Neural progenitor cell (in vitro differentiated cells): Measurements from ENCODE around the gene PPP1R9B. TPM values are rescaled to one million over a fixed set of nuclear protein-coding genes. Genes with fewer than 3 reads are reported as not detected.
A peak's percentile ranks its signal among the peaks of the same experiment; 100 is the strongest.

Experiments
- DNase-seq: peaks from one replicate; pipeline ENCODE4 v3.0.0-alpha.2; 2016; ENCODE audit warnings: low spot score
- H2AFZ ChIP-seq: fragments of 200-600 bp; sonication (generic); replicated peaks from 2 replicates; pipeline ENCODE4 v1.6.1; 2016; ENCODE audit warnings: antibody characterized with exemption
- H3F3A ChIP-seq: fragments of 200-600 bp; sonication (generic); 2 replicates; pipeline ENCODE4 v1.6.1; 2016; ENCODE audit warnings: antibody characterized with exemption, low read depth
- H3K27ac ChIP-seq: fragments of 200-600 bp; sonication (generic); 2 replicates; pipeline ENCODE4 v1.5.1; 2016; ENCODE audit warnings: mild to moderate bottlenecking
- H3K27me3 ChIP-seq: fragments of 200-600 bp; sonication (generic); 2 replicates; pipeline ENCODE4 v1.6.1; 2016; ENCODE audit warnings: mild to moderate bottlenecking, moderate library complexity
- H3K36me3 ChIP-seq: fragments of 200-600 bp; sonication (generic); 2 replicates; pipeline ENCODE4 v1.5.1; 2016
- H3K4me1 ChIP-seq: fragments of 200-600 bp; sonication (generic); 2 replicates; pipeline ENCODE4 v1.6.1; 2016; ENCODE audit warnings: mixed run types
- H3K4me2 ChIP-seq: fragments of 200-600 bp; sonication (generic); 2 replicates; pipeline ENCODE4 v1.6.1; 2016
- H3K4me3 ChIP-seq: fragments of 200-600 bp; sonication (generic); 2 replicates; pipeline ENCODE4 v1.5.1; 2016
- H3K79me2 ChIP-seq: fragments of 200-600 bp; sonication (generic); 2 replicates; pipeline ENCODE4 v1.6.1; 2016; ENCODE audit warnings: low read depth
- H3K9ac ChIP-seq: fragments of 200-600 bp; sonication (generic); 2 replicates; pipeline ENCODE4 v1.6.1; 2016
- H3K9me3 ChIP-seq: fragments of 200-600 bp; sonication (generic); 2 replicates; pipeline ENCODE4 v1.5.1; 2016; ENCODE audit warnings: low read depth
- H4K20me1 ChIP-seq: fragments of 200-600 bp; sonication (generic); 2 replicates; pipeline ENCODE4 v1.6.1; 2016; ENCODE audit warnings: low read depth
- H3K27ac Mint-ChIP-seq: 3 replicates; pipeline ENCODE4 v1.8.0; 2021; ENCODE audit warnings: mixed read lengths
- H3K27me3 Mint-ChIP-seq: 2 replicates; pipeline ENCODE4 v1.8.0; 2022; ENCODE audit warnings: low read depth, mild to moderate bottlenecking, inconsistent platforms, moderate library complexity, mixed read lengths; ENCODE audit not compliant: insufficient read depth
- H3K36me3 Mint-ChIP-seq: 3 replicates; pipeline ENCODE4 v1.8.0; 2021; ENCODE audit warnings: mixed read lengths
- H3K4me1 Mint-ChIP-seq: 3 replicates; pipeline ENCODE4 v1.8.0; 2021; ENCODE audit warnings: mixed read lengths
- H3K4me3 Mint-ChIP-seq: 3 replicates; pipeline ENCODE4 v1.8.0; 2021; ENCODE audit warnings: mild to moderate bottlenecking, moderate library complexity, mixed read lengths
- H3K9me3 Mint-ChIP-seq: 3 replicates; pipeline ENCODE4 v1.8.0; 2020; ENCODE audit warnings: mixed read lengths
- EZH2 ChIP-seq: fragments of 200-600 bp; sonication (generic); IDR thresholded peaks from 2 replicates; pipeline ENCODE4 v1.6.1; 2017; ENCODE audit warnings: antibody characterized with exemption, mild to moderate bottlenecking, moderate library complexity
- EZH2phosphoT487 ChIP-seq: fragments of 200-600 bp; sonication (generic); IDR thresholded peaks from 2 replicates; pipeline ENCODE4 v1.6.1; 2017; ENCODE audit warnings: antibody characterized with exemption
- total RNA-seq: library from RNA; depleted of rRNA; stranded (reverse); fragments of >200 nt; gene quantifications from 2 replicates; pipeline ENCODE4 v1.2.3, GENCODE V29; 2015; ENCODE audit warnings: low replicate concordance
- TF ChIP-seq, protein P1 (sequence below): fragments of 200-600 bp; sonication (generic); IDR thresholded peaks from 2 replicates; pipeline ENCODE4 v1.5.1; 2017; ENCODE audit warnings: antibody characterized with exemption, mild to moderate bottlenecking

Gene PPP1R9B
- total RNA-seq, 1 donor from 2014 or later: 12.0 TPM

DNA sequence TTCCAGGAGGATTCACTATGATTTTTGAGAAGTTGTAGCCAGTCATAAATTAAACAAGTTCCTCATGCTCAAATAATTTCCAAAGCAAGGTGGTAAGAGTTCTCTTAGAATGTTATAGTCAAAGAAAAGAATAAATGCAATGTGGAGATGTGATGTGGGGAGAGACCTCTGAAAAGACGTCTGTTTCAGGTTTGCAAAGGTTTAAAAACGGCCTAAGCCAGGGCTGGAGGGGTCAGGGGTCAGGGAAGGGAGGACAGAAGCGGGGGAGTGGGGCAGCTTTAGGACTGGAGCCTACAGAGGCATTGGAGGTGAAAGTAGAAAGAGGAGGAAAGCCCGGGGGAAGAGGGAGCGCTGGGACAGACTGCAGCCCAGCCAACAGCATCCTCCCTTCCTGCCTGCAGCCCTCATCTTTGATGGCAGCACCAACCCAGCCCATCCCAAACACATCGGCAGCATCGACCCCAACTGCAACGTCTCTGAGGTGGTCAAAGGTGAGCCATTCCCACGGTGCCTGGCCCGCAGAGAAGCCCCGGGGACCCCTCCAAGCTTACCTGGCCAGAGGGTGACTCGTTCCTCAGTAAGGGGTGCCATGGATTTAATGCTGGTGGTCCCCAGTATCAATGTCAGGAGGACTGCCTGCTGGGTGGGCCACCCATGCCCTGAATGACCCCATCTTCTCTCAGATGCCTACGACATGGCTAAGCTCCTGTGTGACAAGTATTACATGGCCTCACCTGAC is 43.9 kb downstream of the PPP1R9B start:
- Mint-ChIP-seq H3K4me1 (peaks cover 29% of the 10 kb centered on the region), H3K36me3 (peaks cover 10% of the 10 kb centered on the region), H3K4me3 (peak overlapping the region; percentile 8), H3K9me3 (no peaks in the 10 kb centered on the region), H3K27ac (peak overlapping the region; percentile 7), H3K27me3 (peaks cover 13% of the 10 kb centered on the region)
- Histone ChIP-seq H3K79me2 (no peaks in the 10 kb centered on the region), H3K27ac (no peak overlapping the region), H3K9ac (no peak overlapping the region), H4K20me1 (peaks cover 2% of the 10 kb centered on the region), H3K36me3 (no peaks in the 10 kb centered on the region), H2AFZ (no peak overlapping the region), H3K9me3 (no peaks in the 10 kb centered on the region), H3K4me2 (no peak overlapping the region), H3K4me3 (no peak overlapping the region), H3F3A (peaks cover 4% of the 10 kb centered on the region), H3K27me3 (no peaks in the 10 kb centered on the region), H3K4me1 (peaks cover 12% of the 10 kb centered on the region)
- no peak for DNase-seq
- TF ChIP-seq, protein P1, sequence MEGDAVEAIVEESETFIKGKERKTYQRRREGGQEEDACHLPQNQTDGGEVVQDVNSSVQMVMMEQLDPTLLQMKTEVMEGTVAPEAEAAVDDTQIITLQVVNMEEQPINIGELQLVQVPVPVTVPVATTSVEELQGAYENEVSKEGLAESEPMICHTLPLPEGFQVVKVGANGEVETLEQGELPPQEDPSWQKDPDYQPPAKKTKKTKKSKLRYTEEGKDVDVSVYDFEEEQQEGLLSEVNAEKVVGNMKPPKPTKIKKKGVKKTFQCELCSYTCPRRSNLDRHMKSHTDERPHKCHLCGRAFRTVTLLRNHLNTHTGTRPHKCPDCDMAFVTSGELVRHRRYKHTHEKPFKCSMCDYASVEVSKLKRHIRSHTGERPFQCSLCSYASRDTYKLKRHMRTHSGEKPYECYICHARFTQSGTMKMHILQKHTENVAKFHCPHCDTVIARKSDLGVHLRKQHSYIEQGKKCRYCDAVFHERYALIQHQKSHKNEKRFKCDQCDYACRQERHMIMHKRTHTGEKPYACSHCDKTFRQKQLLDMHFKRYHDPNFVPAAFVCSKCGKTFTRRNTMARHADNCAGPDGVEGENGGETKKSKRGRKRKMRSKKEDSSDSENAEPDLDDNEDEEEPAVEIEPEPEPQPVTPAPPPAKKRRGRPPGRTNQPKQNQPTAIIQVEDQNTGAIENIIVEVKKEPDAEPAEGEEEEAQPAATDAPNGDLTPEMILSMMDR: no peak
- TF ChIP-seq EZH2phosphoT487: no peak
- no peak for TF ChIP-seq EZH2

DNA sequence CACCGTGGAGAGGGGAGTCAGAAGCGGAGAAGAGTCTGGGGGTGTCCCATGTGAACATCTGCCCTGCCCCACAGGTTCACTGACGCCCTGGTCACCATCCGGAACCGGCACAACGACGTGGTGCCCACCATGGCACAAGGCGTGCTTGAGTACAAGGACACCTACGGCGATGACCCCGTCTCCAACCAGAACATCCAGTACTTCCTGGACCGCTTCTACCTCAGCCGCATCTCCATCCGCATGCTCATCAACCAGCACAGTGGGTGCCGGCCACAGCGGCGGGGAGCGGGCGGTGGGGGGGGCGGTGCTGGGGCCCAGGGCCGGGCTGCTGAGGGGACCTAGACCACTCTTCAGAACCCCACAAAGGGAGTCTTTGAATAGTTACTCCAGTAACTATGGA is 44.7 kb downstream of the PPP1R9B start:
- Mint-ChIP-seq H3K4me1 (peaks cover 30% of the 10 kb centered on the region), H3K27me3 (peaks cover 13% of the 10 kb centered on the region), H3K4me3 (no peak overlapping the region), H3K36me3 (peaks cover 10% of the 10 kb centered on the region), H3K9me3 (no peaks in the 10 kb centered on the region), H3K27ac (no peak overlapping the region)
- H3K79me2 ChIP-seq: no peaks in the 10 kb centered on the region
- H3K36me3 ChIP-seq: no peaks in the 10 kb centered on the region
- no peaks in the 10 kb centered on the region for H3K27me3 ChIP-seq
- no peak for DNase-seq
- H2AFZ ChIP-seq: no peak overlapping the region
- peaks cover 7% of the 10 kb centered on the region for H4K20me1 ChIP-seq
- no peak overlapping the region for H3K4me3 ChIP-seq
- peaks cover 15% of the 10 kb centered on the region for H3K4me1 ChIP-seq
- H3K4me2 ChIP-seq: no peak overlapping the region
- H3K9ac ChIP-seq: no peak overlapping the region
- no peak overlapping the region for H3K27ac ChIP-seq
- H3F3A ChIP-seq: no peaks in the 10 kb centered on the region
- TF ChIP-seq EZH2 (no peak), EZH2phosphoT487 (no peak)
- TF ChIP-seq, protein P1: no peak
- no peaks in the 10 kb centered on the region for H3K9me3 ChIP-seq

DNA sequence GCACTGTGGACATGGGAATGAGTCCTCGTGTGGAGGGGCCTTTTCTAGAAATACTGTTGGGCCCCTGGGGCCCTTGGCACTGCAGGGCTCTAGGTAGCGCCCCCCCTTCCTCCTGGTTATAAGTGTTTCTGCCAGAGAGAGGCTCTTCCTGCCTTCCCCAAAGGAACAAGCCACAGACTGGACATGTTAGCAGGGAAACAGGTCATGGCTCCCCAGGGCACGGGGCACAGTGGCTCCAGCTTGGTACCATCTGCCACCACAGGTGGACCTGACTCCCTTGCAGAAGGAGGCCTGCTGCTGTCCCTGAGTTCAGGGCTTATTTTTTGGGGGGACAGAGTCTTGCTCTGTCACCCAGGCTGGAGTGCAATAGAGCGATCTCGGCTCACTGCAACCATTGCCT is 46.5 kb downstream of the PPP1R9B start:
- no peak for DNase-seq
- Mint-ChIP-seq H3K27me3 (peaks cover 14% of the 10 kb centered on the region), H3K4me3 (no peak overlapping the region), H3K4me1 (peaks cover 38% of the 10 kb centered on the region), H3K27ac (no peak overlapping the region), H3K36me3 (peaks cover 10% of the 10 kb centered on the region), H3K9me3 (no peaks in the 10 kb centered on the region)
- H3K36me3 ChIP-seq: no peaks in the 10 kb centered on the region
- H3K4me1 ChIP-seq: peaks cover 15% of the 10 kb centered on the region
- TF ChIP-seq EZH2 (no peak), EZH2phosphoT487 (no peak)
- TF ChIP-seq, protein P1: no peak
- H3K27me3 ChIP-seq: no peaks in the 10 kb centered on the region
- no peaks in the 10 kb centered on the region for H3F3A ChIP-seq
- H3K4me2 ChIP-seq: no peak overlapping the region
- no peaks in the 10 kb centered on the region for H3K79me2 ChIP-seq
- no peaks in the 10 kb centered on the region for H3K9me3 ChIP-seq
- no peak overlapping the region for H3K27ac ChIP-seq
- H4K20me1 ChIP-seq: peaks cover 7% of the 10 kb centered on the region
- H3K4me3 ChIP-seq: no peak overlapping the region
- no peak overlapping the region for H3K9ac ChIP-seq
- H2AFZ ChIP-seq: no peak overlapping the region
